Lower leg skin (tissue), 3 donors: Measurements from ENCODE around the gene KLK4.

Source experiments
- POLR2A ChIP-seq, 2 donors: fragments of 450-650 bp; IDR thresholded peaks; one replicate each; pipeline ENCODE4 v1.6.1; 2016 to 2017; ENCODE audit warnings: antibody characterized with exemption in 2 of 2, mild to moderate bottlenecking in 1 of 2, moderate library complexity in 1 of 2
- TF ChIP-seq, protein P1 (sequence below), 3 donors: fragments of 450-650 bp; IDR thresholded peaks; one replicate each; pipeline ENCODE4 v1.5.1; 2016; ENCODE audit warnings: antibody characterized with exemption in 3 of 3, mild to moderate bottlenecking in 3 of 3, moderate library complexity in 2 of 3

DNA sequence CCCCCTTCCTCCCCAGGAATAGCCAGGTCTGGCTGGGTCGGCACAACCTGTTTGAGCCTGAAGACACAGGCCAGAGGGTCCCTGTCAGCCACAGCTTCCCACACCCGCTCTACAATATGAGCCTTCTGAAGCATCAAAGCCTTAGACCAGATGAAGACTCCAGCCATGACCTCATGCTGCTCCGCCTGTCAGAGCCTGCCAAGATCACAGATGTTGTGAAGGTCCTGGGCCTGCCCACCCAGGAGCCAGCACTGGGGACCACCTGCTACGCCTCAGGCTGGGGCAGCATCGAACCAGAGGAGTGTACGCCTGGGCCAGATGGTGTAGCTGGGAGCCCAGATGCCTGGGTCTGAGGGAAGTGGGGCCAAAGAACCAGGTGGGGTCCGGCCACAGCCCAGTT is 34.7 kb downstream of the KLK4 start:
- TF ChIP-seq, protein P1, sequence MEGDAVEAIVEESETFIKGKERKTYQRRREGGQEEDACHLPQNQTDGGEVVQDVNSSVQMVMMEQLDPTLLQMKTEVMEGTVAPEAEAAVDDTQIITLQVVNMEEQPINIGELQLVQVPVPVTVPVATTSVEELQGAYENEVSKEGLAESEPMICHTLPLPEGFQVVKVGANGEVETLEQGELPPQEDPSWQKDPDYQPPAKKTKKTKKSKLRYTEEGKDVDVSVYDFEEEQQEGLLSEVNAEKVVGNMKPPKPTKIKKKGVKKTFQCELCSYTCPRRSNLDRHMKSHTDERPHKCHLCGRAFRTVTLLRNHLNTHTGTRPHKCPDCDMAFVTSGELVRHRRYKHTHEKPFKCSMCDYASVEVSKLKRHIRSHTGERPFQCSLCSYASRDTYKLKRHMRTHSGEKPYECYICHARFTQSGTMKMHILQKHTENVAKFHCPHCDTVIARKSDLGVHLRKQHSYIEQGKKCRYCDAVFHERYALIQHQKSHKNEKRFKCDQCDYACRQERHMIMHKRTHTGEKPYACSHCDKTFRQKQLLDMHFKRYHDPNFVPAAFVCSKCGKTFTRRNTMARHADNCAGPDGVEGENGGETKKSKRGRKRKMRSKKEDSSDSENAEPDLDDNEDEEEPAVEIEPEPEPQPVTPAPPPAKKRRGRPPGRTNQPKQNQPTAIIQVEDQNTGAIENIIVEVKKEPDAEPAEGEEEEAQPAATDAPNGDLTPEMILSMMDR (IDR thresholded peaks at IDR 0.05), result no peak
- TF ChIP-seq POLR2A (IDR thresholded peaks at IDR 0.05), result no peak
